Measurements from ENCODE around the gene SRRM5. TPM values are rescaled to one million over a fixed set of nuclear protein-coding genes. Genes with fewer than 3 reads are reported as not detected.

The SRRM5 gene
- total RNA-seq, 4 donors from 2014 or later: 0.13 to 0.42 (median 0.25) TPM

DNA sequence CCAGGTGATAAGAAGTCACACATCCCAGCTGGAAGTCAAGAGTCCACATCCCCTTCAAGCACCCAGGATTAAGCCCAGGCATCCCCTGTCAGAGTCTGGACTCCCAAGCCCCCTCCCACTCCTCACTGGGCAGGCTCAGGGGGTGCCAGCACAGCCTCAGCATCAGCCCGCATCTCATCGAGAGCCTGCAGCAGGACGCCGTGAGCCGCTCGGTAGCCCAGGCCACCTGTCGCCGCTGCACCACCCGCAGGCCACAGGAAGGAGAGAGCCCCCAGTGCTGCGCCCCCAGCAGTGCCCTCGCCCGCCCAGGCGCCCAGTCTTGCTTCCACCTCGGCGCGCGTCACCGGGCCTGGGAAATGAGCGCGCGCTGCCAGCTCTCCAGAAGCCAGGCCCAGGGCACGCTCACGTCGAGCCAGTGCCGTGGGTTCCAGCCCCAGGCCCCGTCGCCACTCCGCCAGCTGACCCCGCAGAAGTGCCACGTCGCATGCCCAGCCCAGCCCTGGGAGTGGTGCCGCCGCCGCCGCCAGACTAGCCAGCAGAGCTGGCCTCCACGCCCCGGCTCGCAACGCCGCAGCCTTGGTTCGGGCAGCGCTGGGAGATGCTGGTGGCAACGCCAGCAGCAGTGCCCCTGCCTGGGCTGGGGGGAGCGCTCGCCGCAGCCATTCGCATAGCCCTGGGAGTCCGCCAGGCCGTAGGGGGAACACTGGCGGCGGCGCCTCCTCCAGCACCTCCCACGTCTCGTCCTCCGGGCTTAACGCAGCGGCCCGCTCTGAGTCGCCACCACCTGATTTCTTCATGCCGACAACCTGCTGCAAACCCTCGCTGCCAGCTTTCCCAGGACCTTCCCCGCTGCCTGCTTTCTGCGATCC, 19.8 kb upstream of the SRRM5 start:
- 94% methylated on average over 38 of the region's 63 CpGs for WGBS
- H3K9me3 ChIP-seq: no peaks in the 10 kb centered on the region
- no peak for TF ChIP-seq EP300 (IDR thresholded peaks at IDR 0.05)
- TF ChIP-seq, protein P1, sequence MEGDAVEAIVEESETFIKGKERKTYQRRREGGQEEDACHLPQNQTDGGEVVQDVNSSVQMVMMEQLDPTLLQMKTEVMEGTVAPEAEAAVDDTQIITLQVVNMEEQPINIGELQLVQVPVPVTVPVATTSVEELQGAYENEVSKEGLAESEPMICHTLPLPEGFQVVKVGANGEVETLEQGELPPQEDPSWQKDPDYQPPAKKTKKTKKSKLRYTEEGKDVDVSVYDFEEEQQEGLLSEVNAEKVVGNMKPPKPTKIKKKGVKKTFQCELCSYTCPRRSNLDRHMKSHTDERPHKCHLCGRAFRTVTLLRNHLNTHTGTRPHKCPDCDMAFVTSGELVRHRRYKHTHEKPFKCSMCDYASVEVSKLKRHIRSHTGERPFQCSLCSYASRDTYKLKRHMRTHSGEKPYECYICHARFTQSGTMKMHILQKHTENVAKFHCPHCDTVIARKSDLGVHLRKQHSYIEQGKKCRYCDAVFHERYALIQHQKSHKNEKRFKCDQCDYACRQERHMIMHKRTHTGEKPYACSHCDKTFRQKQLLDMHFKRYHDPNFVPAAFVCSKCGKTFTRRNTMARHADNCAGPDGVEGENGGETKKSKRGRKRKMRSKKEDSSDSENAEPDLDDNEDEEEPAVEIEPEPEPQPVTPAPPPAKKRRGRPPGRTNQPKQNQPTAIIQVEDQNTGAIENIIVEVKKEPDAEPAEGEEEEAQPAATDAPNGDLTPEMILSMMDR (IDR thresholded peaks at IDR 0.05): no peak
- no peak for TF ChIP-seq POLR2AphosphoS5 (IDR thresholded peaks at IDR 0.05)
- no peak for TF ChIP-seq POLR2A (IDR thresholded peaks at IDR 0.05; ENCODE audit: low read depth)
- DNase-seq (ENCODE audit: extremely low spot score): no peak
- H3K4me1 ChIP-seq: peaks cover 24 to 46% (median 36%) of the 10 kb centered on the region in 4 donors
- H3K27me3 ChIP-seq: no peaks in the 10 kb centered on the region
- H3K4me3 ChIP-seq: no peak overlapping the region
- intact Hi-C loops (cut with DNase I): no loop called here
- no peak overlapping the region for H3K27ac ChIP-seq (replicated peaks in 1 of 4)
- peaks cover 27 to 65% (median 48%) of the 10 kb centered on the region in 4 donors for H3K36me3 ChIP-seq

- no peak overlapping the region for H3K4me3 ChIP-seq
- no peaks in the 10 kb centered on the region for H3K9me3 ChIP-seq
- peaks cover 32 to 53% (median 44%) of the 10 kb centered on the region in 4 donors for H3K4me1 ChIP-seq
- DNase-seq (ENCODE audit: extremely low spot score): no peak
- H3K27me3 ChIP-seq: no peaks in the 10 kb centered on the region
- no peak overlapping the region for H3K27ac ChIP-seq (replicated peaks in 1 of 4)
- TF ChIP-seq POLR2AphosphoS5 (IDR thresholded peaks at IDR 0.05) (no peak), POLR2A (IDR thresholded peaks at IDR 0.05; ENCODE audit: low read depth) (no peak), EP300 (IDR thresholded peaks at IDR 0.05) (no peak)
- TF ChIP-seq, protein P1 (IDR thresholded peaks at IDR 0.05): no peak
- WGBS: 97% methylated on average over 30 of the region's 37 CpGs
- peaks cover 27 to 65% (median 48%) of the 10 kb centered on the region in 4 donors for H3K36me3 ChIP-seq
- intact Hi-C loops (cut with DNase I): no loop called here
These were observed 19.0 kb upstream of the SRRM5 start for GRCh38 chr19:43592800-43593350.

DNA sequence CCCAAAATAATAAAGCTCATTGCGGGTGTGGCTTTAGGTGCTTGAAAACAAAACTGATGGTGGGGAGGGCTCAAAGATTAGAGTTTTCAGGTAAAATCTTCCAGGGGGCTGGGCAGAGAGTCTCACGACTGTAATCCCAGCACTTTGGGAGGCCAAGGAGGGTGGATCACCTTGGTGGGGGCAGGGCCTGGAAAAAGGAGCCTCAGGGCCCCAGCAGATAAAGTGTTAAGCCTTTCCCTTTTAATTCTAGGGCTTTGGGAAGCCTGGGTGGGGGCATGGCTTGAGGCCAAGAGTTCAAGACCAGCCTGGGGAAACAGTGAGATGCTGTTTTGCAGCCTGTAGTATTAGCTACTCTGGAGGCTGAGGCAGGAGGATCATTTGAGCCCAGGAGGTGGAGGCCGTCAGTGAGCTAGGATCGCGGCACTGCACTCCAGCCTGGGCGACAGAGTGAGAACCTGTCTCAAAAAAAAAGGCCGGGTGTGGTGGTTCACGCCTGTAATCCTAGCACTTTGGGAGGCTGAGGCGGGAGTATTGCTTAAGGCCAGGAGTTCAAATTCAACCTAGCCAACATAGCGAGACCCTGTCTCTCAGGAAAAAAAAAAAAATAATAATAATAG, 17.7 kb upstream of the SRRM5 start:
- DNase-seq (ENCODE audit: extremely low spot score): no peak
- H3K4me3 ChIP-seq: peak overlapping the region; percentile 58 to 71 (median 70)
- TF ChIP-seq POLR2AphosphoS5 (IDR thresholded peaks at IDR 0.05): no peak
- TF ChIP-seq, protein P1 (IDR thresholded peaks at IDR 0.05): no peak
- TF ChIP-seq EP300 (IDR thresholded peaks at IDR 0.05): no peak
- TF ChIP-seq POLR2A (IDR thresholded peaks at IDR 0.05; ENCODE audit: low read depth): no peak
- peaks cover 27 to 66% (median 53%) of the 10 kb centered on the region in 4 donors for H3K36me3 ChIP-seq
- no peaks in the 10 kb centered on the region for H3K9me3 ChIP-seq
- 86% methylated on average over 10 of the region's 10 CpGs for WGBS
- intact Hi-C loops (cut with DNase I): loop anchor here (2.0 kb wide), 1 partner anchor 17 kb away; no protein-coding TSS in a partner anchor
- H3K27me3 ChIP-seq: no peaks in the 10 kb centered on the region
- H3K27ac ChIP-seq (replicated peaks in 1 of 4): peak overlapping the region; percentile 88 to 98 (median 94)
- peaks cover 33 to 59% (median 49%) of the 10 kb centered on the region in 4 donors for H3K4me1 ChIP-seq

- peaks cover 25 to 66% (median 54%) of the 10 kb centered on the region in 4 donors for H3K36me3 ChIP-seq
- DNase-seq (ENCODE audit: extremely low spot score): no peak
These were observed 16.9 kb upstream of the SRRM5 start for GRCh38 chr19:43594710-43595604.

More at GRCh38 chr19:43594710-43595604, 16.9 kb upstream of the SRRM5 start:
- Histone ChIP-seq H3K27me3 (no peaks in the 10 kb centered on the region), H3K27ac (replicated peaks in 1 of 4) (peak overlapping the region; percentile 88 to 98 (median 94)), H3K9me3 (no peaks in the 10 kb centered on the region), H3K4me1 (peaks cover 33 to 59% (median 50%) of the 10 kb centered on the region in 4 donors), H3K4me3 (peak overlapping the region; percentile 58 to 71 (median 70))
- TF ChIP-seq POLR2AphosphoS5 (IDR thresholded peaks at IDR 0.05) (no peak), POLR2A (IDR thresholded peaks at IDR 0.05; ENCODE audit: low read depth) (no peak), EP300 (IDR thresholded peaks at IDR 0.05) (no peak)
- TF ChIP-seq, protein P1 (IDR thresholded peaks at IDR 0.05): peak; percentile 49 to 64 (median 50)
- 3% methylated on average over 34 of the region's 64 CpGs for WGBS
- intact Hi-C loops (cut with DNase I): loop anchor here (2.0 to 5.0 kb wide), 2 partner anchors 18 to 58 kb away; no protein-coding TSS in a partner anchor

All from esophagus muscularis mucosa (tissue), 4 donors.